GM21786 (cell line): Measurements from ENCODE around the gene TMEM269.

Experiments
- ATAC-seq: cut with Tn5 transposase; IDR thresholded peaks from one replicate; pipeline ENCODE4 v1.9.1; 2021; ENCODE audit not compliant: unreplicated experiment

TMEM269 gene

DNA sequence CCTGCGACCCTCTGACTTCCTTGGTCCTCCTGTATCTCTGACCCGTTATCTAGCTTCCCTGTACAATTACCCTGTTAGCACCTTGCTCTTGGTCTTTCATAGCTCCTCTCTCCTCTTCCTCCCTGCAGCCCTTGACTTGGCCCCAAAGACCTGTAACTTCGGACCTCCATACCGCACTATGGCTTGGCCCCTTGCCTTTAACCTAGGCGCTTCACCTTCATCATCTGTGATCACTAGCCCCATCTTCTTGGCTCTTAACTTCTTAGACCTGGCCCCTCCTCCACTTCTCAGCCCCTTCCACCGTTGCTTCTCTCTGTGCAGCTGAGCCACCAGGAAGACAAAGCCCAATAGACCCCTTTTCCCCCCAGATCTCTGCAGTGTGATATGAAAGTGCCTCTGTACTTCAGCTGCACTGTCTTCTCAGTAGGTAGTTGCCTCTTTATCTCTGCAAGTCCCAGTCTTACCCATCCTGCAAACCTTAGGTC lies 62.4 kb downstream of the TMEM269 start:
- ATAC-seq, result no peak

DNA sequence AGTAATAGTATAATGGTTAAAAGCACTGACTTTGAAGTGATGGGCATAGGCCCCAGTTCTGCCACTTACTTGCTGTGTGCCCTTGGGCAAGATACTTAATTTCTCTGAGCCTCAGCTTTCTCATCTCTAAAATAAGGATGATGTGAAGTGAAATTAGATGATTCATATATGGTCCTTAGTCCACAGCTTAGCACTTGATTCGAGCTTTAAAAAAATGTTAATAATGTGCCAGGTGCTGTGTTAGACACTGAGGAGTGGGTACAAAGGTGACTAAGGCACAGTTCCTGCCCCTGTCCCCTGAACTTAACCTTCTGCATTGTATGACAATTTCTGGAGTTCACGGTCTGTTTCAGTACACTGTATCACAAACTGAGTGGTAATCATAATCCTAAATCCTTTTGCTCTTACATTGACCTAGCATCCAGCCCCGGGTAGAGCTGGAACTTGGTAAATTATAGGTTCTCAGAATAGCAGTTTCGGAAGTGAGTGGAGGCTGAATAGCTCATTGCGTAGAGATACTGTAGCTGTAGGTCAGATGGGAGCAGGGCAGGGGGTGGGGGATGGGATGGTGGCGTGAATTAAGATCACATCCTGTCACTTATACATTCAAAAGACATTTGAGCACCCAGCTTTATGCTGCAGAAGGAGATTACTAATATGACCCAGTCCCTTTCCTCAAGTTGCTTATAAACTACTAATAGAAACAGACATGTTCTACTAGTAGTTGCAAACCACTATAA lies 63.1 kb downstream of the TMEM269 start:
- ATAC-seq, result no peak

DNA sequence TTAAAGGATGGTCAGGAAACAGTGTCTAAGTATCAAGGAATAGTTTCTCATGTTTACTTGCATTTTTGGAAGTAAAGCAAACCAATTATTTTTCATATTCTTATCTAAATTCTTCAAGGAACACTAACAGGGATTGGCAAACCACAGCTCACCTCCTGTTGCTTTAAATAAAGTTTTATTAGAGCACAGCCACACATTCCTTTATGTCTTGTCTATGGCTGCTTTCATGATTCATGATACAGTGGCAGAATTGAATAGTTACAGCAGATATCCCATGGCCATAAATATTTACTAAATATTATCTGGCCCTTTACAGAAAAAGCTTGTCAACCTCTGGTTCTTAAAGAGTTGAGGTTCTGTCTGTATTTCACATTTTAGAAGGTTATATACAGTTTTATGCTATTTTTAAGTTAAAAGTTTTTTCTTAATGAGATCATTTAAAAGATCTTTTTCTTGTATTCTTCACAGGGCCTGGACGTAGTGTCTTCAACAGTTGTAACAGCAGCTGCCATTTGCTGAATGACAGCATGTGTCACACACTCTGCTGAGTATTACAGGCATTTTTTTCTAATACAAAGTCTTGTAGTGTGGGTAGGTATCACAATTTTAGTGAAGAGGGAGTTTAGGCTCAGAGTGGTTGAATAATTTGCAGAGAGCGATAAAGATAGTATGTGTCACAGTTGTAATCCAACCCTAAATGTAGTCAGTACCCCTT lies 64.2 kb downstream of the TMEM269 start:
- ATAC-seq, result no peak

DNA sequence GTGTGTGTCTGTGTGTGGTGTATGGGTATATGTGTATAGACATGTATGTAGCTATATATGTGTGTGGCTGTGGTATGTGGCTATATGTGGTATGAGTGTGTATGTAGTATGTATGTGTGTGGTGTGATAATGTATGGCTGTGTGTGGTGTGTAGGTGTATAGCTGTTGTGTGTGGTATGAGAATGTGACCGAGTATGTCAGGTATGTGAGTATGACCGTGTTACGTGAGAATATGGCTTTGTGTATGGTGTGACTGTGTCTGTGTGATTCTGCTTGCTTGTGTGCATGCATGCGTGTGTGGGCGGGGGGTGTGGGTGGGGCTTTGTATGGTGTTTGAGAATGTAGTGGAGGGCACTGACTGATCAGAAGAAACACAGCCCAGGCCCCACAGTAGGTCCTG lies 65.2 kb downstream of the TMEM269 start:
- no peak for ATAC-seq
